Transverse colon (tissue), 4 donors: ENCODE results near the gene NNMT. TPM values are rescaled to one million over a fixed set of nuclear protein-coding genes. Genes with fewer than 3 reads are reported as not detected.

ENCODE experiments used
- DNase-seq: peaks from one replicate; pipeline ENCODE4 v3.0.0-alpha.2; 2019
- H3K27ac ChIP-seq, 4 donors: fragments of 200-600 bp; sonication (generic); 2 replicates each; pipeline ENCODE4 v1.5.1; 2016 to 2018; ENCODE audit warnings: inconsistent platforms in 4 of 4
- H3K27me3 ChIP-seq: fragments of 200-600 bp; sonication (generic); 2 replicates; pipeline ENCODE4 v1.5.1; 2017; ENCODE audit warnings: inconsistent platforms
- H3K36me3 ChIP-seq, 4 donors: fragments of 200-600 bp; sonication (generic); 2 replicates each; pipeline ENCODE4 v1.5.1; 2017 to 2019; ENCODE audit warnings: inconsistent platforms in 4 of 4
- H3K4me1 ChIP-seq, 4 donors: fragments of 200-600 bp; sonication (generic); 2 replicates each; pipeline ENCODE4 v1.5.1; 2017 to 2020; ENCODE audit warnings: inconsistent platforms in 4 of 4
- H3K4me3 ChIP-seq, 4 donors: fragments of 200-600 bp; sonication (generic); 1 replicate in 1 of 4; 2 replicates in 3 of 4; pipeline versions ENCODE4 v1.5.1 to v1.6.1; 2017 to 2019; ENCODE audit warnings: inconsistent platforms in 4 of 4
- H3K9me3 ChIP-seq, 2 donors: fragments of 200-600 bp; sonication (generic); 2 replicates each; pipeline ENCODE4 v1.5.1; 2017 to 2019; ENCODE audit warnings: inconsistent platforms in 2 of 2
- EP300 ChIP-seq: sonication (generic); formaldehyde crosslinking; IDR thresholded peaks from one replicate; pipeline ENCODE4 v1.6.1; 2017; ENCODE audit warnings: antibody characterized with exemption, low read depth
- POLR2A ChIP-seq: fragments of 450-650 bp; IDR thresholded peaks from one replicate; pipeline ENCODE4 v1.6.1; 2016; ENCODE audit warnings: antibody characterized with exemption, mild to moderate bottlenecking, moderate library complexity
- POLR2AphosphoS5 ChIP-seq, 3 donors: sonication (generic); formaldehyde crosslinking; IDR thresholded peaks; one replicate each; pipeline ENCODE4 v1.6.1; 2016; ENCODE audit warnings: antibody characterized with exemption in 3 of 3
- WGBS, 2 donors: methylation state at CpG; one replicate each; pipeline ENCODE4 v1.1.5; 2018; ENCODE audit warnings: low coverage in 1 of 2; 5-methylcytosine and 5-hydroxymethylcytosine counted together
- in situ Hi-C, 4 donors: fragments of 200-750 bp; cut with MboI; loops; one replicate each; pipeline versions ENCODE4 v1.15.0 to v1.15.1; 2017; ENCODE audit warnings: low sequenced_read_pairs in 3 of 4, low pct_ligation_motif_present in 1 of 4, low pct_unique_long_range_greater_than_20kb in 1 of 4
- intact Hi-C: fragments of 100-400 bp; cut with DNase I; formaldehyde crosslinking; loops from one replicate; pipeline ENCODE4 v1.15.1; 2023; ENCODE audit warnings: low total_unique reads
- total RNA-seq, 4 donors: library from RNA; depleted of rRNA; stranded (reverse); fragments of >200 nt; gene quantifications; one replicate each; pipeline ENCODE4 v1.1.0, GENCODE V29; 2016
- TF ChIP-seq, protein P1 (sequence below), 5 experiments: fragments of 200-600 bp in 3 of 5; fragments of 450-650 bp in 2 of 5; sonication (generic) in 3 of 5; IDR thresholded peaks; 1 replicate in 2 of 5; 2 replicates in 3 of 5; pipeline ENCODE4 v1.5.1; 2016 to 2017; ENCODE audit warnings: antibody characterized with exemption in 5 of 5, inconsistent platforms in 3 of 5, mild to moderate bottlenecking in 2 of 5, moderate library complexity in 1 of 5

NNMT gene
- total RNA-seq, 4 donors from 2014 or later, result 37.8 to 385 (median 179) TPM

DNA sequence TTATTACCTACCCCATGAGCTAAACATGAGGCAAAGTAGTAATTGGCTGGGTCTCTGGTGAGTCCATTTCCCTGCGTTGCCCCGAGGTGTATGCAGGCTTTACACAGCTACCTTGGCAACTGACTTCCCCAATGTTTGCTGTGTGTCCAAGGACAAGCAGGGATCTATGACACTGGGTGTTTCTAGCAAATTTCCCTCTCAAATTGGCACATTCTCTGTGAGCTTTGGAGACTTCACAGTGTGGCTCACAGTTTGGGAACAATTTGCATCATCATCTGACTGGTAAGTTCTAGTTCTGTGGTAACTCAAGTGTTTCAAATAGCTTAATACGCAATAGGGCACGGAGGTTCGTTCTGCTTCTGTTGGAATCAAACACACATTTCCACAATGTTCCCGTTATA, 12.5 kb downstream of the NNMT start:
- no peak overlapping the region for H3K4me3 ChIP-seq
- 58 to 86% methylated on average over 4 to 6 of the region's 6 CpGs for WGBS, 2 donors
- TF ChIP-seq POLR2A (no peak), EP300 (peak; percentile 54), POLR2AphosphoS5 (IDR thresholded peaks at IDR 0.05) (peak; percentile 16 to 79 (median 68))
- no peaks in the 10 kb centered on the region for H3K27me3 ChIP-seq
- in situ Hi-C loops (no loop called here), intact Hi-C loops (no loop called here)
- H3K27ac ChIP-seq, result peak overlapping the region; percentile 51 to 71 (median 62)
- no peaks in the 10 kb centered on the region for H3K9me3 ChIP-seq
- no peak for DNase-seq
- peaks cover 0 to 23% (median 6%) of the 10 kb centered on the region in 4 donors for H3K4me1 ChIP-seq
- H3K36me3 ChIP-seq, result no peaks in the 10 kb centered on the region

DNA sequence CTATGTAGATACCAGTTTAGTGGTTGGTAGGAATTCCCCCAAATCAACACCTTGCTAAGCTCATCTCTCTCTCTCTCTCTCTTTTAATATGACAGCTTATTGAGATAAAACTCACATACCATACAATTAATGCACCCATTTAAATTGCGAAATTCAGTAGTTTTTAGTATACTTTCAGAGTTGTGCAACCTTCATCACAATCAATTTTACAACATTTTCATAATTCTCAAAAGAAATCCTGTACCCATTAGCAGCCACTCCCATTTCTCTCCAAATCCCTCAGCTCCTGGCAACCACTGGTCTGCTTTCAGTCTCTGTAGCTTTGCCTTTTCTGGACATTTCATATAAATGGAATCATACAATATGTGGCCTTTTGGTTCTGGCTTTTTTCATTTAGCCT, 13.3 kb downstream of the NNMT start:
- in situ Hi-C loops (no loop called here), intact Hi-C loops (no loop called here)
- Histone ChIP-seq H3K36me3 (no peaks in the 10 kb centered on the region), H3K4me3 (no peak overlapping the region), H3K9me3 (no peaks in the 10 kb centered on the region), H3K4me1 (peaks cover 0 to 15% (median 3%) of the 10 kb centered on the region in 4 donors), H3K27me3 (no peaks in the 10 kb centered on the region), H3K27ac (peak overlapping the region in 3 of 4 donors; percentile 53 to 64 (median 60))
- TF ChIP-seq, protein P1, sequence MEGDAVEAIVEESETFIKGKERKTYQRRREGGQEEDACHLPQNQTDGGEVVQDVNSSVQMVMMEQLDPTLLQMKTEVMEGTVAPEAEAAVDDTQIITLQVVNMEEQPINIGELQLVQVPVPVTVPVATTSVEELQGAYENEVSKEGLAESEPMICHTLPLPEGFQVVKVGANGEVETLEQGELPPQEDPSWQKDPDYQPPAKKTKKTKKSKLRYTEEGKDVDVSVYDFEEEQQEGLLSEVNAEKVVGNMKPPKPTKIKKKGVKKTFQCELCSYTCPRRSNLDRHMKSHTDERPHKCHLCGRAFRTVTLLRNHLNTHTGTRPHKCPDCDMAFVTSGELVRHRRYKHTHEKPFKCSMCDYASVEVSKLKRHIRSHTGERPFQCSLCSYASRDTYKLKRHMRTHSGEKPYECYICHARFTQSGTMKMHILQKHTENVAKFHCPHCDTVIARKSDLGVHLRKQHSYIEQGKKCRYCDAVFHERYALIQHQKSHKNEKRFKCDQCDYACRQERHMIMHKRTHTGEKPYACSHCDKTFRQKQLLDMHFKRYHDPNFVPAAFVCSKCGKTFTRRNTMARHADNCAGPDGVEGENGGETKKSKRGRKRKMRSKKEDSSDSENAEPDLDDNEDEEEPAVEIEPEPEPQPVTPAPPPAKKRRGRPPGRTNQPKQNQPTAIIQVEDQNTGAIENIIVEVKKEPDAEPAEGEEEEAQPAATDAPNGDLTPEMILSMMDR (IDR thresholded peaks at IDR 0.05), result no peak
- TF ChIP-seq EP300, result no peak
- TF ChIP-seq POLR2AphosphoS5 (IDR thresholded peaks at IDR 0.05), result no peak
- no peak for TF ChIP-seq POLR2A
- 91% methylated on average over 1 of the region's 1 CpG; no CpG with 5 or more reads in 1 of the 2 donors for WGBS, 2 donors
- no peak for DNase-seq

DNA sequence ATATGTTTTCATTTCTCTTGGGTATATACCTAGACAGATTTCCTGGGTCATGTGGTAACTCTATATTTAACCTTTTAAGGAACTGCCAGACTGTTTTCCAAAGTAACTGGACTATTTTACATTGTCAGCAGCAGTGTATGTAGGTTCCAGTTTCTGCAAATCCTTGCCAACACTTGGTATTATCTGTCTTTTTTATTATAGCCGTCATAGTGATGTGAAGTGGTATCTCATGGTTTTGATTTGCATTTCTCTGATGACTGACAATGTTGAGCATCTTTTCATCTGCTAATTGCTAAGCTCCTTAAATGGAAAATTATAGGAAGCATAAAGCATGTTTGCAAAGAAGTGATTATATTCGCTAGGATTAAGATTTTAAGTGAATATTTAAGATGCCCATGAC, 13.9 kb downstream of the NNMT start:
- Histone ChIP-seq H3K9me3 (no peaks in the 10 kb centered on the region), H3K36me3 (no peaks in the 10 kb centered on the region), H3K4me3 (no peak overlapping the region), H3K4me1 (peaks cover 0 to 13% (median 2%) of the 10 kb centered on the region in 4 donors), H3K27ac (no peak overlapping the region), H3K27me3 (no peaks in the 10 kb centered on the region)
- no peak for DNase-seq
- TF ChIP-seq EP300, result no peak
- TF ChIP-seq POLR2A, result no peak
- TF ChIP-seq, protein P1 (IDR thresholded peaks at IDR 0.05), result no peak
- TF ChIP-seq POLR2AphosphoS5 (IDR thresholded peaks at IDR 0.05), result no peak
- in situ Hi-C loops, result no loop called here
- intact Hi-C loops, result no loop called here
- 81 to 90% methylated on average over 2 of the region's 2 CpGs for WGBS, 2 donors

DNA sequence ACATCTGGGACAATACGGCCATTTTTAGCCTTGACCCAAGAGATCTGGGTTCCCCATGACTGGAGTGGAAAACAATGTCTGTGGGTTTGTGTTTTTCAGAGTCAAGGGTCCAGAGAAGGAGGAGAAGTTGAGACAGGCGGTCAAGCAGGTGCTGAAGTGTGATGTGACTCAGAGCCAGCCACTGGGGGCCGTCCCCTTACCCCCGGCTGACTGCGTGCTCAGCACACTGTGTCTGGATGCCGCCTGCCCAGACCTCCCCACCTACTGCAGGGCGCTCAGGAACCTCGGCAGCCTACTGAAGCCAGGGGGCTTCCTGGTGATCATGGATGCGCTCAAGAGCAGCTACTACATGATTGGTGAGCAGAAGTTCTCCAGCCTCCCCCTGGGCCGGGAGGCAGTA, 15.7 kb downstream of the NNMT start:
- intact Hi-C loops (no loop called here), in situ Hi-C loops (no loop called here)
- WGBS, 2 donors, result 88 to 91% methylated on average over 1 to 10 of the region's 10 CpGs
- Histone ChIP-seq H3K9me3 (no peaks in the 10 kb centered on the region), H3K27ac (no peak overlapping the region), H3K27me3 (no peaks in the 10 kb centered on the region), H3K36me3 (no peaks in the 10 kb centered on the region), H3K4me3 (no peak overlapping the region), H3K4me1 (peaks cover 0 to 21% (median 4%) of the 10 kb centered on the region in 4 donors)
- DNase-seq, result no peak
- TF ChIP-seq, protein P1 (IDR thresholded peaks at IDR 0.05), result no peak
- TF ChIP-seq POLR2AphosphoS5 (IDR thresholded peaks at IDR 0.05), result no peak

DNA sequence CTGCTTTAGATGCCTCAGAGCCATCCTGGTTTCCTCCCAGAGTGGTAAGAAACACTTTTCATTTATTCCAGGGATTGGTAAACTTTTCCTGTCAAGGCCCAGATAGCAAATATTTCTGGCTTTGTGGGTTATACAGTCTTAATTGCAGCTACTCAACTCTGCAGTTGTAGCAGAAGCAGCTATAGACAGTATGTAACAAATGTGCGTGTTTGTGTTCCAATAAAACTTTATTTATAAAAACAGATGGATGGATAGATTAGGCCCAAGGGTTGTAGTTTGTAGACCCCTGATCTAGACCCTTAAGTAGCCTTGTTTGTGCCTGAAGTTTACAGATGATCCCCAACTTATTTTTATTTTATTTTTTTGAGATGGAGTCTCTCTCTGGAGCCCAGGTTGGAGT, 17.9 kb downstream of the NNMT start:
- DNase-seq, result no peak
- TF ChIP-seq POLR2A (no peak), EP300 (no peak), POLR2AphosphoS5 (IDR thresholded peaks at IDR 0.05) (no peak)
- TF ChIP-seq, protein P1 (IDR thresholded peaks at IDR 0.05), result no peak
- Histone ChIP-seq H3K27ac (no peak overlapping the region), H3K4me3 (no peak overlapping the region), H3K36me3 (no peaks in the 10 kb centered on the region), H3K4me1 (peaks cover 0 to 24% (median 8%) of the 10 kb centered on the region in 4 donors), H3K27me3 (no peaks in the 10 kb centered on the region), H3K9me3 (no peaks in the 10 kb centered on the region)
- WGBS, 2 donors, result 71 to 92% methylated on average over 1 of the region's 1 CpG
- intact Hi-C loops (no loop called here), in situ Hi-C loops (no loop called here)
